ENCODE measurements around the gene SLC43A3.

SLC43A3 gene

GRCh38 chr11:57426439-57426928, 437 bp downstream of the SLC43A3 start:
- peak in 1 of 2 experiments; percentile 36 for DNase-seq

GRCh38 chr11:57425565-57426438, 1.1 kb downstream of the SLC43A3 start:
- DNase-seq, result peak; percentile 27 to 35

DNA sequence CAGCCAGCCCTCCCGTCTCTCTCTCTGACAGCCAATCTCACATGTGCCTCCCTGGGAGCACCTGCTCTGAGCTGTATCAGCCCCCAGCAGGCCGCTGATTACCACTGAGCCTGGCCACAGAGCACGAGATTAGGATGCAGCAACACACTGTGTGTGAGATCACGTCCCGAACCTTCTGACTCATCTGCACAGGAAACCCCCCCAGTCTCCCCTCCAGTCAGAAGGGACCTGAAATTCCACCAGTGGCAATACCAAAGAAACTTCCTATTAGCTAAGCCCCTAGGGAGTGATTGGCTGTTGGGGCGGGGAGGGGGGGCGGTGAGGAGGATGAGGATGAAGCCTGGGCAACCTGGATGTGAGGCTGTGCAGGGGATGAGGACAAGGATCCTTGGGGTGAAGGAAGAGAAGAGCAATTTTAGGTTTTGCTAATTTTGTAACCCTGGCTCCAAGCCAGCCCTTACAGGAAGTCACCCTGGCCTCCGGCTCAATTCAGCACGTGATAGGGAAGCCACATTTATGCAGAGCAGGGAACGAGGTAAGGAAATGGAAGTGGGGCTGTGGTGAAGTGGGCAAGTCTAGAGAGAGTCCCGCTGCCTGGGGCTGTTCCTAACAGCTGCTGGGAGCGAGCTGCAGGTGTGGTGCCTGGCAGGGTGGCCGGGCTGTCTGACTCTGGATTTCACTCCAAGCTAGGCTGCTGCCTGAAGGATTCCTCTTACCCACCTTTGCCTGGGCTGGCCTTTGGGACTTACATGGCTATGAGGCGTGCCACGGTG, 1.9 kb downstream of the SLC43A3 start:
- peak; percentile 89 to 93 for DNase-seq

GRCh38 chr11:57424137-57424791, 2.7 kb downstream of the SLC43A3 start:
- DNase-seq, result no peak

DNA sequence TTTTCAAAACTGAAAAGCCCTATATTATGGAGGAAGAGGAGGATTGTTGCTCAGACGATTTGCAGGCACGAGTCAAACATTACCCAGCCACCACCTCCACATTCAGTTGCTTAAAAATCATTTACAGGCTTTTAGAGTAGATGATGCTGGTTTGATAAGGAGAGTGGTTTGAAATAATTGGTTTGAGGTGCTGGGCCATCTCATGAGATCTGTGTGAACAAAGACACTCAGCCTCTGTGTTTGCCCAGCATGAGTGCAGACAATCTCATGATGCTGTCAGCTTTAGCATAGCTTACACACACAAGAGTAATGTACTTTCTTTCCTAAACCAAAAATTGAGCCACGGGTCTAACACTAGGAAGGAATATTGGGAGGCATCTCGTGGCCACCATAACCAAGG, 4.3 kb downstream of the SLC43A3 start:
- DNase-seq, result no peak

DNA sequence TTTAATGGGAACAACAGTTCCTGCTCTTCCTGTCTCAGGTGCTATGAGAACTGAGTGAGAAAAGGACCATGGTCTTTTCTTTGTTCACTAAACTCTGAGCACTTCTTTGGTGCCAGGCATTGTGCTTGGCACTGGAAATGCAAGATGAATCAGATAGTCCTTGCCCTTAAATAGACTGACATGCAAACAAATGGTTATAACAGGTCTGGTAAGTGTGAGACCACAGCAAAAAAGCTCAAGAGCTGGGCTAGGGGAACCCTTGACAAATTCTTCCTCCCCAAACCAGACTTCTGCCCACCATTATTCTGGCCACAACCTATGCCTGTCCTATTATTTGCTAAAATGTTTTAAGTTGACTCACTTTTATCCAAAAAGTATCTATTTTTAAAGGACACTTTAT, 5.1 kb downstream of the SLC43A3 start:
- DNase-seq, result no peak

DNA sequence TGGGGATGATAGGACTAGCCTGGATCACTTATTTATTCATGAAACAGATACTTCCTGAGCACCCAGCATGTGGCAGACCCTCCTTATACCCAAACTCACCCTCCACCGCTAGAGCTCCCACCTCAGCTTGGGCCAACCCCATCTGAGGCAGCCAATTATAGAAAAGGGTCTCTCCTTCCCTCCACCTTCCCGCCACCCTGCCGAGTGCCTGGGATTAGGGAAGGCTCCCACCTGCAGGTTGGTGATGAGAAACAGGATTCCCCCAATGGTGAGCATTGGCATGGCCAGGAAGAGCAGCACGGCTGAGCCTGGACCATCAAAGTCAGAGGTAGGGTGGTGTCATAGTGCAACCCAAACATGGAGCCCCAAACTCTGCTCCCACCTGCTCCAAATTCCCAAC, 5.9 kb downstream of the SLC43A3 start:
- no peak for DNase-seq

DNA sequence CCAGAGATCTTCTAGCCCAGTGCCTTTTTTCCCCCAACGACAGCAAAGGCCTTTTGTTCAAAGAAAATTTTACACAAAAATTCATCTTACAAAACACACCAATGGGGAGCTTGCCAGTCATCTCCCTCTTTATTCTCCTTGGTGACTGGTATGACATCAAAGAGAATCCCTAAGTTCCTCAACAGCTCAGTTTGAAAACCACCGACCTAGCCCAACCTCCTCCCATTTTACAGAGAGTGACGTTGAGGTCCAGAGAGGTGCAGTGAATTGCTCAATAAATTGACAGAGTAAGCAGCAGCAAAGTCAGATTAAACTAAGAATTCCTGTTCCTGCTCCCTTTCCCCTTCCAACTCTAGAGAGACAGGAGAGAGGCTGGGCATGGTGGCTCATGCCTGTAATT, 7.8 kb downstream of the SLC43A3 start:
- no peak for DNase-seq

DNA sequence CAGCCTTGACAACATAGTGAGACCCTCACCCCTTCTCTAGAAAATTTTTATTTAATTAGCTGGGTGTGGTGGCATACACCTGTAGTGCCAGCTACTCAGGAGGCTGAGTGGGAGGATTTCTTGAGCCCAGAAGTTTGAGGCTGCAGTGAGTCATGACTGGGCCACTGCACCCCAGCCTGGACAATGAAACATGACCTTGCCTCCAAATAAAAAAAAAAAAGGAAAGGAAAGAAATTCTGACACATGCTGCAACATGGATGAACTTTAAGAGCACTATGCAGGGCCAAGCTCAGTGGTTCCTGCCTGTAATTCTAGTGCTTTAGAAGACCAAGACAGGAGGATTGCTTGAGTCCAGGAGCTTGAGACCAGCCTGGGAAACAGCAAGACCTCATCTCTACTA, 8.8 kb downstream of the SLC43A3 start:
- no peak for DNase-seq

- no peak for DNase-seq
Observed at GRCh38 chr11:57417056-57417455, 9.9 kb downstream of the SLC43A3 start.

DNA sequence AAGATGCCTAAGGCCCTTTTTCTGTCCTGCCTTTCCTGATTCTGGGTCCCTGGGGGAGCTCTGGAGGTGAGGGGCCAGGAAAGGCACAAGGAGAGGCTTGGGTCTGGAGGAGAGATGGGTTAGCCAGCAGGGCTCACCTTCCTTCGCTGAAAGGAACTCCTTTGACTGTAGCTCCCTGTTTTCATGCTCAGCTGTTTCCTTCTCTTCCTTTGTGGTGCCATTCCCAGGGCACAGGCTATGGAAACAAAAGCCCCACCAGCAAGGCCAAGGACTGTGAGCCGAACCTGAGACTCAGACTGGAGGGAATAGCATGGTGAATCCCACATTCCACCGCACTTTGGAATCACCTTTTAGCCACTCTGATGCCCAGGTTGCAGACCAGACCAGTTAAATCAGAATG, 10.5 kb downstream of the SLC43A3 start:
- DNase-seq, result no peak

DNA sequence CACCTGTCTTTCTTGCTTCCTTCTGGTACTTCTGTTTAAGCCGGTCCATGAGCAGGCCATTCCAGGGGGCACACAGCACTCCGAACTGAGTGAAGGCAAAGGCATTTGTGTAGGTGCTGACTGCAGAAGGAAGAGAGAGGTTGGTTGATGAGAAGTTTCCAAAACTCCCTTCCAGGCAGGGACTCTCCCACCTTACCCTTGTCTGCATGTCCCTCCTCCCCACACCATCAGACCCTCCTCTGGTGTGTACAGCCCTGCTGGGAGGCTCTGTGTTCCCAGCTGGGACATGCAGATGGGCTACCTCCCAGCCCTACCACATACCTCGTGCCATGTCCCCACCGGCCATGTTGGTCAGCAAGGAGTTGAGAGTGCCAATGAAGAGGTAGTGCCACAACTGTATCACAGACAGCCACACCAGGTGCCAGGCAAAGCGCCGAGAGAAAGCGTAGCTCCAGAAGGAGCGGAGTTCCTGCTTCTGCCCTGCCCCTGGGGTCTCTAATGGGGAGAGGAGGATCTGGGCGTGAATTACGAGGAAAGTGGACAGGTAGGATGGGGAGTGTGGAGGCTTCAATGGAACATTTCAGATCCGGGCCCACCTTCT, 12.2 kb downstream of the SLC43A3 start:
- DNase-seq, result no peak

DNA sequence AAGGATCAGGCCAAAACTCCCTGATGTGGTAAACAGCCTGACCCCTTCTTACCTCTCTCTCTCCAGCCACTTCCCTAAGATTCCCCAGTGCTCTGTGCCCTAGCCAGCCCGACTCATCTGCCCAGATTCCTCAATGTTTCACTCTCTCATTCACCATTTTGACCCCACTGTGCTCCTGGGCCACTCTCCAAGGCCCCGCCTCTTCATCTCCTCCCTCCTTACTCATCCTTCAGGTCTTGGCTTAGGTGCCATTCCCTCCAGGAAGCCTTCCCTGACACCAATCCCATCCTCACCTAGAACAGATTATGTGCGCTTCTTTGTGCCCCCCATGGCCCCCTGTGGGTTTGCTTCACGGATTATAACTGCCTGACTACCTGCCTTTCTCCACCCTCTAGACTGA, 13.2 kb downstream of the SLC43A3 start:
- no peak for DNase-seq

GRCh38 chr11:57410287-57410686, 16.6 kb downstream of the SLC43A3 start:
- no peak for DNase-seq

- DNase-seq, result no peak
Observed at GRCh38 chr11:57409321-57410100, 17.4 kb downstream of the SLC43A3 start.

GRCh38 chr11:57408771-57409170, 18.1 kb downstream of the SLC43A3 start:
- DNase-seq, result no peak

GRCh38 chr11:57407941-57408475, 18.9 kb downstream of the SLC43A3 start:
- no peak for DNase-seq

DNA sequence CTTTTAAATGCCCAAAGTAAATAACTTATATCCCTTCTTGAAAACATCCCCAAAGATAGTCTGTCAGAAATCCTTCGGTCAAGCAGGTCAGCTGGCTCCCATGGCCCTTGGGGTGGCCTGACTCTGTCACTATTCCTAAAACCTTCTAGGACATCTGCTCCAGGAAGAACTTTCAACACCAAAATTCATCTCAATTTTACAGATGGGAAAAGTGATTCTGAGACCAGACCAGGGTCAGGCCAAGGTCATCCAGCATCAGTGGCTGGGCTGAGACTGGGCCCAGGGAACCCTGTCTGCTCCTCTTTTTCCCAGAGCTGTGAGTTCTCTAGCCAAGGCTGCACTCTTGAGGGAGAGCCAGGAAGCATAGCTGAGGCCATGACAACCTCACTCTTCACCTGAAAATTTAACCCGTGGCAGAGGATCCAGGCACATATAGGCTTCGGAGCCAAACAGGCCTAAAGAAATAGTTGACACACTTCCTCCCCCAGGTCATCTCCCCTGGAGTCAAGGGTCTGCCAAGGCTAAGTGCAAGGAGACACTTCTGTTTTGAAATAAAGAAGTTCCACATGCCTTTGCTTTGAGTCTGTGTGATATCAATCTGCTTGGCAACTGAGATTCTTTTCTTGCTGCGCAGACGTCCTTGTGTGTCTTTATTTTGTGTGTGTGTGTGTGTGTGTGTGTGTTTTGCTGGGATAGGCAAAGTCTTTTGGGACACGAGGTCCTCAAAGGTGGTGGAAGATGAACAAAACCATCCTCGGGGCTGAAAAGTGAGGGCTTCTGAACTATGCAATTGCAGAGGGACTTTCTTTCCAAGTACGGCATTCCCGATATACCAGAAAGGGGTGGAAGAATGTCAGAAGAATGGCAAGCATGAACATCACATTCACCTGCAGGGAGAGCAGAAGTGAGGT, 19.7 kb downstream of the SLC43A3 start:
- DNase-seq, result no peak

DNA sequence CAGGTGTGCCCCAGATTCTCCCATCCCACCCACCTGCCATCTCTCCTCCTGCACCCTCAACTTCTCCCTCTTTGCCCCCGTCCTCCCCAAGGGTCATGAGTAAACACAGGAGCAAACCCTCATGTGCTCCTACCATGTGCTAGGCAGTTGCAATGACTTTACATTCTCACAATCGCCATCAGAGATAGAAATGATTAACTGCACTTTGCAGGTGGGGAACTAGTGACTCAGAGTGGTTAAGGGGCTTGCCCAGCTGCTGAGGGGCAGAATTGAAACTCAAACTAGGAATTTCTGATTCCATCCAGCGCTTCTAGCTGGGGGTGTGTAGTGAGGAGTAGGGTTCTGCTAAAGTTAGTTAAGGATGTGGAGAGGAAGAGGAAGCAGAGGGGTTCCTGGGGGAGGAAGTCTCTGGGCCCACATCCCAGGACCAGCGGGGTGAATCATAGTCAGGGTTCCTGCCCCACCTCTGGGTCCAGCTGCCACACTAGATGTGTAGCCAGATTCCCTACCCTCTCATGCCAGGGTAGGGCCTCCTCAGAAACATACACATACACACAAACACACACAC, 20.5 kb downstream of the SLC43A3 start:
- DNase-seq, result peak; percentile 46 to 60

DNA sequence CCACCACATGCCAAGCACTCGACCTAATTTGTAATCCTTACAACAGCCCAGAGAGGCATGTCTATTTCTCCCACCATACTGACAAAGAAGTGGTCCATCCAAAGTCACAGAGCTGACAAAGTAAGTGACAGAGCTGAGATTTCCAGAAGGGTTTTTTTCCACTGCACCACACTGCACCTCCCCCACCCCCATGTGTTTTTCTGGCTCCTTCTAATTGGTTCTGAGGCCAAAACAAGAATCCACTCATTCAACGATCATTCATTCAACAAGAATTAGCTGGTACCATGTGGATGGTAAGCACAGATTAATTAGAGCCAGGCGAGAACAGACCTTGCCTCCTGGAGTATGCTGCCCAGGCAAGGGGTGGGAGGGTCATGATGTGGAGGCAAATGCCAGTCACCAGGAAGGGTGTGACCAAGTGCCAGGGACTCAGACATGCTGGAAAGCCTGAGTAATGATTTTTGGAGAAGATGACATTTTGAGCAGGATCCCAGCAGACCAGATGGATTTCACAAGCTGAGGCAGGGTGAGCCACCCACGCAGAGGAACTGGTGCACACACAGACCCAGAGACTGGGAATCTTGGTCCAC, 21.6 kb downstream of the SLC43A3 start:
- DNase-seq, result no peak
